ENCODE data around the gene MRPL58.
"Not testable (repeated sequence)": the region's sequence is repeated elsewhere in the genome, so short reads cannot be mapped to it uniquely, and the experiment has no call there.

Gene MRPL58

GRCh38 chr17:75012346-75013091 lies at the start of gene MRPL58:
Gene MRPL58, plus strand, starts transcription at chr17:75012670. Its CDS starts 17 bp downstream, at chr17:75012687.
- peak; percentile 76 to 80 for DNase-seq (ENCODE audit: extremely low read depth in 1 of 2, low read depth in 1 of 2)

- DNase-seq (ENCODE audit: extremely low read depth in 1 of 2, low read depth in 1 of 2), result no peak
Measured at GRCh38 chr17:74963656-74964055, 48.8 kb upstream of the MRPL58 start.

GRCh38 chr17:74964246-74964761 lies 48.2 kb upstream of the MRPL58 start:
- DNase-seq (ENCODE audit: extremely low read depth in 1 of 2, low read depth in 1 of 2), result no peak

GRCh38 chr17:74964988-74965622 lies 47.4 kb upstream of the MRPL58 start:
- DNase-seq (ENCODE audit: extremely low read depth in 1 of 2, low read depth in 1 of 2), result no peak

- DNase-seq (ENCODE audit: extremely low read depth in 1 of 2, low read depth in 1 of 2), result no peak
Measured at GRCh38 chr17:74968361-74968780, 44.1 kb upstream of the MRPL58 start.

- not testable (repeated sequence) for DNase-seq (ENCODE audit: extremely low read depth in 1 of 2, low read depth in 1 of 2)
Measured at GRCh38 chr17:74969501-74969900, 43.0 kb upstream of the MRPL58 start.

- DNase-seq (ENCODE audit: extremely low read depth in 1 of 2, low read depth in 1 of 2), result no peak
Measured at GRCh38 chr17:74970395-74970794, 42.1 kb upstream of the MRPL58 start.

- no peak for DNase-seq (ENCODE audit: extremely low read depth in 1 of 2, low read depth in 1 of 2)
Measured at GRCh38 chr17:74971069-74971841, 41.2 kb upstream of the MRPL58 start.

GRCh38 chr17:74971842-74972106 lies 40.7 kb upstream of the MRPL58 start:
- DNase-seq (ENCODE audit: extremely low read depth in 1 of 2, low read depth in 1 of 2), result no peak

GRCh38 chr17:74972107-74972972 lies 40.1 kb upstream of the MRPL58 start, which contains the start of gene HID1:
Gene HID1, minus strand, starts transcription at chr17:74972759. Its CDS starts 103 bp downstream, at chr17:74972656.
- DNase-seq (ENCODE audit: extremely low read depth in 1 of 2, low read depth in 1 of 2), result peak; percentile 49 to 50

GRCh38 chr17:74972973-74973328 lies 39.5 kb upstream of the MRPL58 start:
- no peak for DNase-seq (ENCODE audit: extremely low read depth in 1 of 2, low read depth in 1 of 2)

- DNase-seq (ENCODE audit: extremely low read depth in 1 of 2, low read depth in 1 of 2), result no peak
Measured at GRCh38 chr17:74975943-74976342, 36.5 kb upstream of the MRPL58 start.

- no peak for DNase-seq (ENCODE audit: extremely low read depth in 1 of 2, low read depth in 1 of 2)
Measured at GRCh38 chr17:74977802-74978201, 34.7 kb upstream of the MRPL58 start.

- DNase-seq (ENCODE audit: extremely low read depth in 1 of 2, low read depth in 1 of 2), result no peak
Measured at GRCh38 chr17:74978240-74978639, 34.2 kb upstream of the MRPL58 start.

GRCh38 chr17:74979408-74980146 lies 32.9 kb upstream of the MRPL58 start:
- no peak for DNase-seq (ENCODE audit: extremely low read depth in 1 of 2, low read depth in 1 of 2)

GRCh38 chr17:74981318-74981978 lies 31.0 kb upstream of the MRPL58 start:
- DNase-seq (ENCODE audit: extremely low read depth in 1 of 2, low read depth in 1 of 2), result no peak

GRCh38 chr17:74981979-74982662 lies 30.3 kb upstream of the MRPL58 start:
- peak; percentile 51 to 69 for DNase-seq (ENCODE audit: extremely low read depth in 1 of 2, low read depth in 1 of 2)

GRCh38 chr17:74982663-74983313 lies 29.7 kb upstream of the MRPL58 start:
- not testable (repeated sequence) for DNase-seq (ENCODE audit: extremely low read depth in 1 of 2, low read depth in 1 of 2)

Data from stimulated activated CD8-positive, alpha-beta memory T cell treated with anti-CD3 and anti-CD28 coated beads, Interleukin-7, amount 100 ng/mL, for 48 hours (primary cell).